Activated naive CD8-positive, alpha-beta T cell (primary cell): ENCODE measurements around the gene ARHGEF6.
"Not testable (repeated sequence)": the region's sequence is repeated elsewhere in the genome, so short reads cannot be mapped to it uniquely, and the experiment has no call there.

Experiments used
- H3K27ac Mint-ChIP-seq: one replicate; pipeline ENCODE4 v1.8.0; 2021; ENCODE audit warnings: mixed read lengths
- H3K27me3 Mint-ChIP-seq: one replicate; pipeline ENCODE4 v1.8.0; 2021; ENCODE audit warnings: mixed read lengths
- H3K36me3 Mint-ChIP-seq: one replicate; pipeline ENCODE4 v1.8.0; 2021; ENCODE audit warnings: mixed read lengths
- H3K4me1 Mint-ChIP-seq: one replicate; pipeline ENCODE4 v1.8.0; 2021; ENCODE audit warnings: low read depth, mixed read lengths
- H3K4me3 Mint-ChIP-seq: one replicate; pipeline ENCODE4 v1.8.0; 2021; ENCODE audit warnings: mild to moderate bottlenecking, mixed read lengths
- H3K9me3 Mint-ChIP-seq: one replicate; pipeline ENCODE4 v1.8.0; 2021; ENCODE audit warnings: low read depth, mixed read lengths

The ARHGEF6 gene, protein sequence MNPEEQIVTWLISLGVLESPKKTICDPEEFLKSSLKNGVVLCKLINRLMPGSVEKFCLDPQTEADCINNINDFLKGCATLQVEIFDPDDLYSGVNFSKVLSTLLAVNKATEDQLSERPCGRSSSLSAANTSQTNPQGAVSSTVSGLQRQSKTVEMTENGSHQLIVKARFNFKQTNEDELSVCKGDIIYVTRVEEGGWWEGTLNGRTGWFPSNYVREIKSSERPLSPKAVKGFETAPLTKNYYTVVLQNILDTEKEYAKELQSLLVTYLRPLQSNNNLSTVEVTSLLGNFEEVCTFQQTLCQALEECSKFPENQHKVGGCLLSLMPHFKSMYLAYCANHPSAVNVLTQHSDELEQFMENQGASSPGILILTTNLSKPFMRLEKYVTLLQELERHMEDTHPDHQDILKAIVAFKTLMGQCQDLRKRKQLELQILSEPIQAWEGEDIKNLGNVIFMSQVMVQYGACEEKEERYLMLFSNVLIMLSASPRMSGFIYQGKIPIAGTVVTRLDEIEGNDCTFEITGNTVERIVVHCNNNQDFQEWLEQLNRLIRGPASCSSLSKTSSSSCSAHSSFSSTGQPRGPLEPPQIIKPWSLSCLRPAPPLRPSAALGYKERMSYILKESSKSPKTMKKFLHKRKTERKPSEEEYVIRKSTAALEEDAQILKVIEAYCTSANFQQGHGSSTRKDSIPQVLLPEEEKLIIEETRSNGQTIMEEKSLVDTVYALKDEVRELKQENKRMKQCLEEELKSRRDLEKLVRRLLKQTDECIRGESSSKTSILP

DNA sequence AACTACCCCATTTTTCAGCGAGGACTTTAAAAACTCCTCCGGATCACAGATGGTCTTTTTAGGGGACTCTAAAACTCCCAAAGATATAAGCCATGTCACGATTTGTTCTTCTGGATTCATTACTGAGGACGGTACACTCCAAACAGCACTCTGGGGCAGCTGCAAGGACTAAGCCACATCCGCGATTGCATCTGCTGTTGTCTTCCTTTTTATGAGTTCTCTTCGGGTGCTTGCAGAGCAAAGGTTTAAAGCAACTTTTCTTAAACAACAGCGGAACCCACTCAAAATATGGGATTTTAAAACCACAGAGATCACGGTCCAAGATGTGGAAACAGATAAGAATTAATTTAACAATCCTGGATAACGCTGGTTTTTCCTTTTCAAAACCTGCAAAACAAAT, at the start of gene ARHGEF6:
Gene ARHGEF6 (minus strand): TSS at position 170 of the 400 bp plus-strand sequence. CDS start 50 bp downstream, at position 120.
- H3K27me3 Mint-ChIP-seq: no peaks in the 10 kb centered on the region
- H3K4me3 Mint-ChIP-seq: peak within 1 kb of the TSS; percentile 94
- H3K27ac Mint-ChIP-seq: peak within 1 kb of the TSS; percentile 97
- no peaks in the 10 kb centered on the region for H3K36me3 Mint-ChIP-seq
- H3K4me1 Mint-ChIP-seq: peaks cover 66% of the 10 kb centered on the region
- no peaks in the 10 kb centered on the region for H3K9me3 Mint-ChIP-seq

DNA sequence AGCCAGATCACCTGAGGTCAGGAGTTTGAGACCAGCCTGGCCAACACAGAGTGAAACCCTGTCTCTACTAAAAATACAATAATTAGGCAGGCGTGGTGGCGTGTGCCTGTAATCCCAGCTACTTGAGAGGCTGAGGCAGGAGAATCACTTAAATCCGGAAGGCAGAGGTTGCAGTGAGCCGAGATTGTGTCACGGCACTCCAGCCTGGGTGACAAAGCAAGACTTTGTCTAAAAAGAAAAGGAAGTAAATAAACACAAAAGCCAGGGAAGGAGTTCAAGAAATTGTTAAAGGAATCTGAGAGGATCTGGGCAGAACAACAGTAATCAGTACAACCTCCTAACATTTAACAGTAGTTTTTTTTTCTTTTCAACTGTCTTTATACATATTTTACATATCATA, 48.7 kb upstream of the ARHGEF6 start:
- Mint-ChIP-seq H3K27ac (no peak overlapping the region), H3K9me3 (no peaks in the 10 kb centered on the region), H3K36me3 (peaks cover 2% of the 10 kb centered on the region), H3K4me3 (no peak overlapping the region), H3K27me3 (no peaks in the 10 kb centered on the region), H3K4me1 (no peaks in the 10 kb centered on the region)

DNA sequence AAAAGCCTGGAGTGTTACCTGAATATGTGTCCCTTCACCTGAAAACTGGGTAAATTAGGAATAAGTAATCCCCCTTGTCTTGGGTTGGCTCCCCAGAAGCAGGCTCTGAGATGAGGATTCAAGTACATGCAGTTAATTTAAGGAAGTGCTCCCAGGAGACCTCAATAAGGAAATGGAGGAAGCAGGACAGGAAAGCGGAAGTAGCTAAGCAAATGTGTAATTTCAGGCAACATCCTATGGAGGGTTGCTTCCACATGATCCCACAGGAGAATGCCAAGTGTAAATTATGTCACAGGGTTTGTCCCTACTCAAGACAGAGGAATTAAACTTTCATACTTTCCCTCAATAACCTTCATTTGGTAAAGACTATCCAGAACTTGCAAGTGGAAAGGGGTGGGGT, 48.1 kb upstream of the ARHGEF6 start:
- Mint-ChIP-seq H3K4me3 (no peak overlapping the region), H3K27ac (no peak overlapping the region), H3K4me1 (no peaks in the 10 kb centered on the region), H3K36me3 (peaks cover 2% of the 10 kb centered on the region), H3K9me3 (no peaks in the 10 kb centered on the region), H3K27me3 (no peaks in the 10 kb centered on the region)

DNA sequence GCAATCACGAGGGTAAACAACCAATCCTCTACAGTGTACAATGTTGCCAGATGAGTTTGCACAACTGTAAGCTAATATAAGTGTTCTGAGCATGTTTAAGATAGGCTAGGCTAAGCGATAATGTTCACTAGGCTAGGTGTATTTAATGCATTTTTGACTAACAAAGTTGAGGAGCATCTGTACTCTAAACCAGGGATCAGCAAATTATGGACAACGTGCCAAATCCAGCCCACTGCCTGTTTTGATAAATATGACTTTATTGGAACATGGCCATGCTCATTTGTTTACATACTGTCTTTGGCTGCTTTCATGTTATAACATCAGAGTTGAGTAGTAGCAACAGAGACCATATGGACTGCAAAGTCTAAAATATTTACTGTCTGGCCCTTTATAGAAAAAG, 46.3 kb upstream of the ARHGEF6 start:
- no peaks in the 10 kb centered on the region for H3K27me3 Mint-ChIP-seq
- no peaks in the 10 kb centered on the region for H3K9me3 Mint-ChIP-seq
- no peak overlapping the region for H3K27ac Mint-ChIP-seq
- no peaks in the 10 kb centered on the region for H3K4me1 Mint-ChIP-seq
- H3K4me3 Mint-ChIP-seq: no peak overlapping the region
- no peaks in the 10 kb centered on the region for H3K36me3 Mint-ChIP-seq

DNA sequence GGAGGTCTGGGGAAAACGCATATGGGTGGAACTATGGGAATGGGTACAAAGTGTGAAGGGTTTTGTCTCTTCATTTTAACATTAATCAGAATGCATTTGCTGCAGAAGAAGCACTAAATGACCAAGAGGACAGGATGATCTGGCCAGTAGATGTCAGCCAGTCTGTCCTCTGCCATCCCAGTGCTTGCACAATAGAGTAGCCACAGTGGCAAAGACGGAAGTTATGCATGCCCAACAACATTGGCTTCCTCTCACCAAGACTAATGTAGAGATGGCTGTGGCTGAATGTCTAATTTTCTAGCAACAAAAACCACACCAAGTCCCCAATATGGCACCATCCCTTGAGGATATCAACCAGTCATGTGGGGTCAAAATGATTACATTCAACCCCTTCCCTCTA, 45.0 kb upstream of the ARHGEF6 start:
- H3K27ac Mint-ChIP-seq: no peak overlapping the region
- H3K4me3 Mint-ChIP-seq: no peak overlapping the region
- no peaks in the 10 kb centered on the region for H3K9me3 Mint-ChIP-seq
- peaks cover 5% of the 10 kb centered on the region for H3K36me3 Mint-ChIP-seq
- H3K27me3 Mint-ChIP-seq: no peaks in the 10 kb centered on the region
- no peaks in the 10 kb centered on the region for H3K4me1 Mint-ChIP-seq

DNA sequence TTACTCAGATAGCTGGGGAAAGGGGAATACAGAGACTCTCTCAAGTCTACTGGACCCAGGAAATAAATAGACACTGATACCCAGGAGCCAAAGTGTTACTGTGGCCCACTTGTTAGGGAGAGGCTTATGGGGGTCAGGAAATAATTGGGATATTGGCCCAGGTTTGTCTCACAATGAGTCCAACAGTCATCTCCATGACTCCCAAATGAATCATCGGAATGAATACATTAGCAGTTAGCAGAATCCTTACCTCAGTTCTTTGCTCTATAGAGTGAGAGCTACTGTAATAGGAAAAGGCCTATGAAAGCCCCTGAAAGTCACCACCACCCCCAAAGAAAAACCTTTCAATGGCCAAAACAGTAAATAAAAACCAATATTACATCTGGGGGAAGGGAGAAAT, 42.4 kb upstream of the ARHGEF6 start:
- peaks cover 10% of the 10 kb centered on the region for H3K36me3 Mint-ChIP-seq
- no peaks in the 10 kb centered on the region for H3K4me1 Mint-ChIP-seq
- H3K27me3 Mint-ChIP-seq: no peaks in the 10 kb centered on the region
- no peak overlapping the region for H3K27ac Mint-ChIP-seq
- no peaks in the 10 kb centered on the region for H3K9me3 Mint-ChIP-seq
- no peak overlapping the region for H3K4me3 Mint-ChIP-seq

DNA sequence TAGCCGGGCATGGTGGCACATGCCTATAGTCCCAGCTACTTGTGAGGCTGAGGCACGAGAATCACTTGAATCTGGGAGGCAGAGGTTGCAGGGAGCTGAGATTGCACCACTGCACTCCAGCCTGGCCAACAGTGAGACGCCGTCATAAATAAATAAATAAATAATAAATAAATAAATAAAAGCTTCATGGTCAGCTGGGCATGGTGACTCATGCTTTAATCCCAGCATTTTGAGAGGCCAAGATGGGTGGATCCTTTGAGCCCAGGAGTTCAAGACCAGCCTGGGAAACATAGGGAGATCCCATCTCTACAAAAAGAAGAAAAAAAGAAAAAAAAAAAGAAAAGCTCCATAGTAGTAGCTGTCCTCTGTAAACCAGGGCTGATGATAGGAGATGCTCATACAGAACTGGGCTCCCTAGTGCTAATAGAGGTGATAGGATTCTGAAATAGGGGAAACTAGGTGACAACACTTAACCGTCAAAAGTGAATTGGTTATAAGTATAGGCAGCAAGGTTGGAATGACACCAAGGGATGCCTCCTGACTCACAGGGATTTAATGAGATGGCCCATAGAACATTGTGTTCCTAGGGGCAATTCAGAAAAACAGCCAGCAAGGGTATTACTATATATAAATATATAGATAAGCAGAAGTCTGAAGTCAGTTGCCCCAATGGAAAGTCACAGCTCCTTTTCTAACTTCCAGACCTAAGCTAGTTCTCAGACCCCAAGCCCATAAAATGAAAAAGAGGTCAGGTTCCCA, 41.8 kb upstream of the ARHGEF6 start:
- no peaks in the 10 kb centered on the region for H3K27me3 Mint-ChIP-seq
- H3K36me3 Mint-ChIP-seq: peaks cover 10% of the 10 kb centered on the region
- H3K4me3 Mint-ChIP-seq: no peak overlapping the region
- no peaks in the 10 kb centered on the region for H3K4me1 Mint-ChIP-seq
- H3K27ac Mint-ChIP-seq: no peak overlapping the region
- no peaks in the 10 kb centered on the region for H3K9me3 Mint-ChIP-seq

DNA sequence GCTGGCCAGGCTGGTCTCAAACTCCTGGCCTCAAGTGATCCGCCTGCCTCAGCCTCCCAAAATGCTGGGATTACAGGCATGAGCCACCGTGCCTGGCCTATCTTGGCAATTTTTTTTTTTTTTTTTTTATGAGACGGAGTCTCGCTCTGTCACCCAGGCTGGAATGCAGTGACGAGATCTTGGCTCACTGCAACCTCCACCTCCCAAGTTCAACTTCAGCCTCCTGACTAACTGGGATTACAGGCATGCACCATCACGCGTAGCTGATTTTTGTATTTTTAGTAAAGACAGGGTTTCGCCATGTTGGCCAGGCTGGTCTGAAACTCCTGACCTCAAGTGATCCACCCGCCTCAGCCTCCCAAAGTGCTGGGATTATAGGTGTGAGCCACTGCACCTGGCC, 39.0 kb upstream of the ARHGEF6 start:
- not testable (repeated sequence) for H3K27me3 Mint-ChIP-seq, H3K4me1 Mint-ChIP-seq, H3K4me3 Mint-ChIP-seq, H3K27ac Mint-ChIP-seq, H3K9me3 Mint-ChIP-seq
- H3K36me3 Mint-ChIP-seq: peaks cover 11% of the 10 kb centered on the region

DNA sequence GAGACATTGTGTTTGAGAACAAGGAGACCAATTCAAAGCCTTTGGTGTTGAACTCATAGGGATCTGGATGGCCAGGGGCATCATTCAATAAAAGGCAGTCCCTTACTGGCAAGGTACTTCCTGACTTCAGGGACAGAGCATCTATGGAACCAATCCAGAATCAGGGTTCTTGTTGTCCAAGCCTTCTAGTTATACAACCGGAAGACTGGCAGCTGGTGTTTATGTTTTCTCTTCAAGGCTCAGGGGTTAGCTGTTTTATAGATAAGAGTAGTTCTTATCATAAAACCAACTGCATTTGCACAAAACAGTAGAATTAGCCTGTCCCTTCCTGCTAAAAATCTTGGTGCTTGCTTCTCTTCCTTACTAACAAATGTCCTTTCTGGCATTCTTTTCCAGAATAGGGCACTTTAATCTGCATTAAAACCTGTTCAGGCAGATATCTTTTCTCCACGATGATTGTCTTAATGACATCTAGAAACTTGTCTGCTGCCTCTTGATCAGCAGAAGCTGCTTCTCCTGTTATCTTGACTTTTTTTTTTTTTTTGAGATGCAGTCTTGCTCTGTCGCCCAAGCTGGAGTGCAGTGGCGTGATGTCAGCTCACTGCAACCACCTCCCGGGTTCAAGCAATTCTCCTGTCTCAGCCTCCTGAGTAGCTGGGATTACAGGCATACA, 38.4 kb upstream of the ARHGEF6 start:
- Mint-ChIP-seq H3K36me3 (peaks cover 11% of the 10 kb centered on the region), H3K27ac (no peak overlapping the region), H3K27me3 (no peaks in the 10 kb centered on the region), H3K4me3 (no peak overlapping the region), H3K4me1 (no peaks in the 10 kb centered on the region), H3K9me3 (no peaks in the 10 kb centered on the region)

DNA sequence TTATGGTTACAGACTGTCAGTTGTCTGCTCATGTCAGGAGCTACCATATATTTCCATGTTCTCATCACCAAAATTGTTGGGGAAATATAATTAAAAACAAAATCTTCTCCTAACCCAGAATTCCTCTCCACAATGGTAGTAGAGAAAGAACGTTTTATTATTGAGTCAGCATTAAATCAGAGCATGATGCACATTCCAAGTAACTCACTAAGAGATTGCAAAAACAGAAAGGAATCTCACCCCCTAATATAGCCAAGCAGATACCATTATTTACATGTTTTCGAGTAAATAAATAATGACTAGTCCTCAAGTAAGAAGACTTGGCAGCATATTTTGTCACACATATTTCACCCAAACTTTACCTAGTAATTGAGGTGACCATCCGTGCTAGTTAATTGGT, 36.2 kb upstream of the ARHGEF6 start:
- H3K4me1 Mint-ChIP-seq: no peaks in the 10 kb centered on the region
- H3K9me3 Mint-ChIP-seq: no peaks in the 10 kb centered on the region
- H3K27ac Mint-ChIP-seq: no peak overlapping the region
- no peak overlapping the region for H3K4me3 Mint-ChIP-seq
- H3K27me3 Mint-ChIP-seq: no peaks in the 10 kb centered on the region
- peaks cover 11% of the 10 kb centered on the region for H3K36me3 Mint-ChIP-seq

DNA sequence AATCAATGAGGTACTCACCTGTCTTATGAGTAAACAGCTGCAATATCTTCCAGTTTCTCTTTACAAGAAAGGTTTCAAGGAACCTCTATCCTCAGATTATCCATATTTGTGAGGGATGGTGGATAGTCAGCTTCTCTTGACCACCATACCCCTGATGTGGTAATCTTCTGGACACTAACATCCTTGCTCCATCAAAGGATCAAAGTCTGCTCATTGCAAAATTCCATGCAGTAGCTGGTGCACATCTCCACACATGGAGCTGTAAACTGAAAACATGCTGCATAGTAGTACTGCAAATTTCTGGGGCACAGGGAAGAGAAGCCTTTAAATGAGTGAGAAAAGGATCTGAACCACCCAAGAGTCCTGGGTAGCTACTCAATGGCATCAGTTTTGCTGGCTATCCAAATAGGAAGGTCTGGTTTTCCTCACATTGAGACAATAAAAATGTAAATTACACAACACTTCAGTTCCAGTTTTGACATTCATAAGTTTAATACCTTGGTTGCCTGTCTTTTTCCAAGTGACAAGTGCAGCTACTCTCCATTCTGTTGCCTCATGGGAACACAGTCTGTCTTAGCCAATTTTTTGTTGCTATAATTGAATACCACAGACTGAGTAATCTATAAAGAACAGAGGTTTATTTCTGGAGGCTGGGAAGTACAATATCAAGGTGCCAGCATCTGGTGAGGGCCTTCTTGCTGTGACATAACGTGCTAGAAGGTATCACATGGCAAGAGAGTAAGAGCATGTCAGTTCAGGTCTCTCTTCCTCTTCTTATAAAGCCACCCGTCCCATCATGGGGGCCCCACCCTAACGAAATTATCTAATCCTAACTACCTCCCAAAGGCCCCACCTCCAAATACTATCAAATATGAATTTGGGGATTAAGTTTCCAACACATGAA, 34.4 kb upstream of the ARHGEF6 start:
- H3K9me3 Mint-ChIP-seq: no peaks in the 10 kb centered on the region
- H3K27me3 Mint-ChIP-seq: no peaks in the 10 kb centered on the region
- H3K36me3 Mint-ChIP-seq: peaks cover 6% of the 10 kb centered on the region
- H3K4me1 Mint-ChIP-seq: peaks cover 6% of the 10 kb centered on the region
- H3K27ac Mint-ChIP-seq: peak overlapping the region; percentile 10
- H3K4me3 Mint-ChIP-seq: no peak overlapping the region

DNA sequence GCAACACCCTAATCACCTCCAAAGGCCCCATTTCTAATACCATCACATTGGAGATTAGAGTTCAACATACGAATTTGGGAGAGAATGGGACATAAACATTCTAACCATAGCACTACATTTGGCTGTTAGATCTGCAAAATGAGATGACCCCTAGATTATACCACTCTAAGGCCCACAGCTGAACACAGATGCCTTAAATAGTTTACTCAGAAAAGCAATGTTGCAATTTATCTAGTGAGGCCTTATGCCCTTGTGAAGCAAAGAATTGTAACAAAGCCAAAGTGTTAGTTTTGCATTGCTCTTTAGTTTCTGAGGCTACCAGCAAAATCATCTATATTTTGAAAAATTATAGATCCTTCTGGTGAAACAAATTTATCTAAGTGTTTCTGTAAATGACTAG, 31.6 kb upstream of the ARHGEF6 start:
- Mint-ChIP-seq H3K27me3 (no peaks in the 10 kb centered on the region), H3K36me3 (peaks cover 3% of the 10 kb centered on the region), H3K4me3 (no peak overlapping the region), H3K4me1 (peaks cover 6% of the 10 kb centered on the region), H3K9me3 (no peaks in the 10 kb centered on the region), H3K27ac (no peak overlapping the region)

DNA sequence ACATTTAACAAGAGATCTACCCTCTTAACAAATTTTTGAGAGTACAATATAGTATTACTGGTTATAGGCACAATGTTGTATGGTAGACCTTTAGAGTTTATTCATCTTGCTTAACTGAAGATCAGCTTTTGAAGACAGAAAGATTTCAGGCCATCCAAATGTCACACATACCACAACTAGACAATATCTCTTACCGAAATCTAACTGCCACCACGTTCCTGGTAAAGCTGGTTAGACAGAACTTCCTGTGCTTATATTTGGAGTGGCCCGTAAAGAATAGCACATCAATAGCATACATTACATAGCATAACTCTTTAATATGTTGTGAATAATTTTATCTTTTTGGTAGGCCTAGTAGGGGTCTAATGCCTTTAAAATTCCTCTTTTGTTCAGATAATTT, 29.8 kb upstream of the ARHGEF6 start:
- peaks cover 6% of the 10 kb centered on the region for H3K4me1 Mint-ChIP-seq
- H3K27me3 Mint-ChIP-seq: no peaks in the 10 kb centered on the region
- H3K9me3 Mint-ChIP-seq: no peaks in the 10 kb centered on the region
- no peak overlapping the region for H3K4me3 Mint-ChIP-seq
- H3K36me3 Mint-ChIP-seq: peaks cover 2% of the 10 kb centered on the region
- H3K27ac Mint-ChIP-seq: no peak overlapping the region

DNA sequence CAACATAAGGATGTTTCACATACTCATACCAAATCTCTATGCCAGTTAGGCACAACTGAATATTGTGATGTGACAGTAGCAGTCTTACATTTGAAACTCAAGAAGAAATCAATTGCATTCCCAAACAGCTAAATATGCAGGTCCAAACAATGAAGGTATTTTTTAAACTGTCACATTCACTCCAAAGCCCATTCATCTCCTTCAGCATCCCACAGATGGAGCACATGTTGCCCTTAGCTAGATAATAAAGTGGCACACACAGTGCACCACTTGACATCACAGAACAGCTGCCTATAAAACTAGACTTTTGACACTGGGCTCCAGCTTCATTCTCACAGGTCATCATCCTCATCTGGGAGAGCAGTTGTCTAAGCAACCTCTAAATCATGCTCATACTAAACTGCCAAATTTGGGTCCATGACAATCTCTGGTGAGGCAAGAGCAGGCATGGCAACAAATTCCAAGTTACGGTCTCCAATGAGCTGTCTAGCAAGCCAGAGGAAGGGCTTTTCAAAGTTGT, 26.2 kb upstream of the ARHGEF6 start:
- no peaks in the 10 kb centered on the region for H3K27me3 Mint-ChIP-seq
- peaks cover 2% of the 10 kb centered on the region for H3K36me3 Mint-ChIP-seq
- H3K4me1 Mint-ChIP-seq: peaks cover 6% of the 10 kb centered on the region
- no peaks in the 10 kb centered on the region for H3K9me3 Mint-ChIP-seq
- no peak overlapping the region for H3K4me3 Mint-ChIP-seq
- no peak overlapping the region for H3K27ac Mint-ChIP-seq
